MM.1S (cell line): ENCODE data around the gene SFN.

Source experiments
- DNase-seq: peaks from one replicate; pipeline ENCODE4 v3.0.0-alpha.2; 2015
- H2AFZ ChIP-seq: fragments of 300-600 bp; sonication (generic); 2 replicates; pipeline ENCODE4 v1.6.0; 2016; ENCODE audit warnings: antibody characterized with exemption, low read length
- H3F3A ChIP-seq: fragments of 300-600 bp; sonication (generic); 2 replicates; pipeline ENCODE4 v1.6.1; 2016; ENCODE audit warnings: mild to moderate bottlenecking, antibody characterized with exemption, low read length, moderate library complexity, mixed read lengths; ENCODE audit not compliant: insufficient read depth
- H3K27ac ChIP-seq: fragments of 300-600 bp; sonication (generic); 2 replicates; pipeline ENCODE4 v1.5.1; 2016; ENCODE audit warnings: mild to moderate bottlenecking, low read length
- H3K27me3 ChIP-seq: fragments of 300-600 bp; sonication (generic); replicated peaks from 2 replicates; pipeline ENCODE4 v1.6.0; 2016; ENCODE audit warnings: low read length; ENCODE audit not compliant: insufficient read depth
- H3K36me3 ChIP-seq: fragments of 300-600 bp; sonication (generic); replicated peaks from 2 replicates; pipeline ENCODE4 v1.6.1; 2016; ENCODE audit warnings: mild to moderate bottlenecking, low read length, mixed read lengths; ENCODE audit not compliant: insufficient read depth
- H3K4me1 ChIP-seq: fragments of 300-600 bp; sonication (generic); 2 replicates; pipeline ENCODE4 v1.6.1; 2016; ENCODE audit warnings: low read length, mixed read lengths
- H3K4me2 ChIP-seq: fragments of 300-600 bp; sonication (generic); 2 replicates; pipeline ENCODE4 v1.6.0; 2016; ENCODE audit warnings: low read depth, low read length
- H3K4me3 ChIP-seq: fragments of 300-600 bp; sonication (generic); 2 replicates; pipeline ENCODE4 v1.5.1; 2016; ENCODE audit warnings: low read length, mixed read lengths
- H3K79me2 ChIP-seq: fragments of 300-600 bp; sonication (generic); 2 replicates; pipeline ENCODE4 v1.6.1; 2016; ENCODE audit warnings: mixed run types, low read length, mixed read lengths
- H3K9ac ChIP-seq: fragments of 300-600 bp; sonication (generic); 2 replicates; pipeline ENCODE4 v1.6.1; 2016; ENCODE audit warnings: low read length, mixed read lengths
- H3K9me2 ChIP-seq: fragments of 300-600 bp; sonication (generic); replicated peaks from 2 replicates; pipeline ENCODE4 v1.6.1; 2016; ENCODE audit warnings: mild to moderate bottlenecking, low read length, mixed read lengths; ENCODE audit not compliant: insufficient read depth
- H3K9me3 ChIP-seq: fragments of 300-600 bp; sonication (generic); replicated peaks from 2 replicates; pipeline ENCODE4 v1.6.1; 2016; ENCODE audit warnings: mild to moderate bottlenecking, low read length, mixed read lengths; ENCODE audit not compliant: insufficient read depth
- H4K20me1 ChIP-seq: fragments of 300-600 bp; sonication (generic); 2 replicates; pipeline ENCODE4 v1.6.1; 2016; ENCODE audit warnings: mild to moderate bottlenecking, low read length, moderate library complexity, mixed read lengths; ENCODE audit not compliant: insufficient read depth
- CTCF ChIP-seq: fragments of 300-600 bp; sonication (generic); IDR thresholded peaks from 2 replicates; pipeline ENCODE4 v1.5.1; 2016; ENCODE audit warnings: antibody characterized with exemption, low read length, mixed read lengths
- EZH2 ChIP-seq: fragments of 300-600 bp; sonication (generic); optimal IDR thresholded peaks from 2 replicates; pipeline ENCODE3; 2017; ENCODE audit warnings: low read depth, mild to moderate bottlenecking, antibody characterized with exemption, low read length, mixed read lengths
- EZH2phosphoT487 ChIP-seq: fragments of 300-600 bp; sonication (generic); IDR thresholded peaks from 2 replicates; pipeline ENCODE4 v1.6.1; 2018; ENCODE audit warnings: antibody characterized with exemption, low read length

Gene SFN

GRCh38 chr1:26826261-26827105 lies 36.5 kb upstream of the SFN start, which contains the start of gene ZDHHC18:
TSS of gene ZDHHC18 (plus strand) at chr1:26826688. CDS start at chr1:26826805, 117 bp downstream.
- no peaks in the 10 kb centered on the region for H3K36me3 ChIP-seq
- no peaks in the 10 kb centered on the region for H3K27me3 ChIP-seq
- H3K9ac ChIP-seq, result peak within 1 kb of the TSS; percentile 70
- peak within 1 kb of the TSS; percentile 90 for H2AFZ ChIP-seq
- peak within 1 kb of the TSS; percentile 82 for H3K4me2 ChIP-seq
- no peaks in the 10 kb centered on the region for H3K9me2 ChIP-seq
- H3K27ac ChIP-seq, result no peak within 1 kb of the TSS
- H4K20me1 ChIP-seq, result no peaks in the 10 kb centered on the region
- peaks cover 27% of the 10 kb centered on the region for H3K4me1 ChIP-seq
- H3K79me2 ChIP-seq, result peaks cover 49% of the 10 kb centered on the region
- peak; percentile 28 for TF ChIP-seq CTCF
- TF ChIP-seq EZH2, result no peak
- no peak for TF ChIP-seq EZH2phosphoT487
- peak; percentile 73 for DNase-seq
- H3K9me3 ChIP-seq, result no peaks in the 10 kb centered on the region
- peaks cover 5% of the 10 kb centered on the region; the same call in 1 of the 2 replicates for H3F3A ChIP-seq
- peak within 1 kb of the TSS; percentile 64 for H3K4me3 ChIP-seq

DNA sequence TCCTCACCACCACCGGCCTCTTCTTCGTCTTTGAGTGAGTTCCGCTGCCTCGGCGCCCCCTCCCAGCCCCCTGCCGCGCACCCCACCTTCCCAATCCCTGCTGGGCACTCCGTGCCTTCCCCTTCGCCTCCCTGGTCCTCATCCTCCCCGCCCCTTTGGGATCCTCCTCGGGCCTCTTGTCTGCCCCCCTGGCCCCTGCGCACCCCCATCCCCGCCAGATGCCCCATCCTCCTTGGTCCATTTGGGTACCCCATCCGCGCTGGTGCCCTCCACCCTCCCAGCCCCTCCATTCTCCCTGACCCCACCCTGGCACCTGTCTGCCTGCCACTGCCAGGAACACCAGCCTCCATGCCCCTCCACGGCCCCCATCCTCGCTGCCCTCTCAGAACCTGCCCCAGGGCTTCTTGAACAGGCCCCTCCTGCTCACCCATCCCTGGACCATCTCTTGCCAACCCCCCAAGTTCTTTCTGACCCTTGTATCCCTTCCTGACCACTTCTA lies 35.8 kb upstream of the SFN start:
- peak overlapping the region; percentile 70 for H3K9ac ChIP-seq
- H2AFZ ChIP-seq, result no peak overlapping the region; the same call in 1 of the 2 replicates
- peak overlapping the region; percentile 82 for H3K4me2 ChIP-seq
- no peak overlapping the region for H3K27ac ChIP-seq
- TF ChIP-seq EZH2, result no peak
- no peak for TF ChIP-seq CTCF
- no peak for TF ChIP-seq EZH2phosphoT487
- H3F3A ChIP-seq, result peaks cover 10% of the 10 kb centered on the region
- H3K4me1 ChIP-seq, result peaks cover 33% of the 10 kb centered on the region
- no peaks in the 10 kb centered on the region for H3K27me3 ChIP-seq
- no peak for DNase-seq
- H3K9me3 ChIP-seq, result no peaks in the 10 kb centered on the region
- H3K79me2 ChIP-seq, result peaks cover 55% of the 10 kb centered on the region
- peak overlapping the region; percentile 64 for H3K4me3 ChIP-seq
- no peaks in the 10 kb centered on the region for H3K9me2 ChIP-seq
- H3K36me3 ChIP-seq, result no peaks in the 10 kb centered on the region
- H4K20me1 ChIP-seq, result no peaks in the 10 kb centered on the region

DNA sequence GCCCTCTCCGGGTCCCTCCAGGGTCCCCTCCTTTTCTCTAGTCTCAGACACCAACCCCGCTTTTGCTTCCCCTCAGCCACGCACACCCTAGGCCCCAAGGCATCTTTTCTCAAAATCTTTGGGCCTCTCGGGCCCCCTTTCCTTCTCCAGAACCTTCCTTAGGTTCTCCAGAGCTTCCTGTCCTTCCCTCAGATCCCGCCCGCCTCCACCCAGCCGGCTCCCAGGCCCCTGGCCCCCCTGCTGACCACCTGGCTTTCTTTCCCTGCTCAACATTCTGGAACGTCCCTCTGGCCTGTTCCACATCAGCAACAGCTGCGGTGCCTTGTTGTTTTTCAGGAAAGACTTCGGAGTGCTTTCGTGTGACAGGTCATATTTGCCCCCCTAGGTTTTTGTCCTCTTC lies 35.3 kb upstream of the SFN start:
- Histone ChIP-seq H3K4me1 (peaks cover 36% of the 10 kb centered on the region), H3K4me2 (peak overlapping the region; percentile 82), H4K20me1 (no peaks in the 10 kb centered on the region), H3K9ac (peak overlapping the region; percentile 70), H3F3A (peaks cover 15% of the 10 kb centered on the region), H3K27ac (no peak overlapping the region), H3K9me2 (no peaks in the 10 kb centered on the region), H3K9me3 (no peaks in the 10 kb centered on the region), H3K4me3 (peak overlapping the region; percentile 64), H2AFZ (no peak overlapping the region), H3K27me3 (no peaks in the 10 kb centered on the region), H3K36me3 (no peaks in the 10 kb centered on the region), H3K79me2 (peaks cover 60% of the 10 kb centered on the region)
- TF ChIP-seq CTCF, result no peak
- TF ChIP-seq EZH2, result no peak
- no peak for TF ChIP-seq EZH2phosphoT487
- DNase-seq, result no peak
